GM12878 (cell line): Measurements from ENCODE around the gene ETV1.

Source experiments
- ATF3 ChIP-seq: IDR thresholded peaks from 2 replicates; pipeline ENCODE4 v1.6.1; 2011; ENCODE audit warnings: low read depth, mild to moderate bottlenecking, low read length, moderate library complexity, borderline replicate concordance; ENCODE audit errors: extremely low read depth
- BHLHE40 ChIP-seq, 2 experiments: fragments of 450-650 bp in 1 of 2; IDR thresholded peaks; 2 replicates each; pipeline ENCODE4 v1.6.1; 2011 to 2017; ENCODE audit warnings: low read depth in 2 of 2, borderline replicate concordance in 1 of 2, improper control_type of control experiment in 1 of 2, low read length in 1 of 2, mild to moderate bottlenecking in 1 of 2
- CTCF ChIP-seq, 3 experiments: IDR thresholded peaks in 2 of 3; conservative IDR thresholded peaks in 1 of 3; 2 replicates each; pipeline ENCODE4 v1.5.1; 2011; ENCODE audit warnings: low read depth in 3 of 3, low read length in 3 of 3, mild to moderate bottlenecking in 3 of 3, control low read depth in 2 of 3, moderate library complexity in 2 of 3, inconsistent platforms in 1 of 3, mixed read lengths in 1 of 3; ENCODE audit not compliant: control insufficient read depth in 2 of 3, insufficient read depth in 1 of 3; ENCODE audit errors: extremely low read depth in 1 of 3
- RAD21 ChIP-seq: IDR thresholded peaks from 2 replicates; pipeline ENCODE4 v1.6.1; 2011; ENCODE audit warnings: mild to moderate bottlenecking, low read depth, low read length, moderate library complexity; ENCODE audit not compliant: insufficient read depth
- TCF12 ChIP-seq: IDR thresholded peaks from 2 replicates; pipeline ENCODE4 v1.6.1; 2011; ENCODE audit warnings: low read depth, mild to moderate bottlenecking, low read length

GRCh38 chr7:13953368-13953767 lies 36.1 kb downstream of the ETV1 start:
- no peak for TF ChIP-seq CTCF (IDR thresholded peaks at IDR 0.05 in 2 of 3, conservative IDR thresholded peaks at IDR 0.05 in 1 of 3; ENCODE audit: control insufficient read depth in 2 of 3, extremely low read depth in 1 of 3, insufficient read depth in 1 of 3, low read depth in 3 of 3, low read length in 3 of 3)
- TF ChIP-seq BHLHE40 (IDR thresholded peaks at IDR 0.05; ENCODE audit: borderline replicate concordance in 1 of 2, low read depth in 2 of 2, low read length in 1 of 2) = no peak
- no peak for TF ChIP-seq TCF12
- no peak for TF ChIP-seq ATF3
- TF ChIP-seq RAD21 = no peak
